ENCODE results near the gene LOC101059915.

Gene LOC101059915

GRCh38 chrX:71636438-71637252 is 30.7 kb upstream of the LOC101059915 start:
- no peak overlapping the region for H3K14ac ChIP-seq (ENCODE audit: low read length)
- H4K91ac ChIP-seq (ENCODE audit: low read depth, low read length), result peak overlapping the region; percentile 43
- no peaks in the 10 kb centered on the region for H3K36me3 ChIP-seq (ENCODE audit: control insufficient read depth in 1 of 2, insufficient read depth in 2 of 2, low read length in 2 of 2)
- no peak overlapping the region for H3K27ac ChIP-seq (ENCODE audit: low read depth, low read length)
- no peak overlapping the region for H3K4ac ChIP-seq (ENCODE audit: low read depth, low read length)
- H3K79me1 ChIP-seq (ENCODE audit: low read length), result no peaks in the 10 kb centered on the region
- DNase-seq, result no peak
- H3K23ac ChIP-seq (ENCODE audit: low read length), result no peak overlapping the region
- no peak overlapping the region for H2BK12ac ChIP-seq (ENCODE audit: low read length)
- H3K4me2 ChIP-seq (ENCODE audit: low read length), result no peak overlapping the region
- H3K79me2 ChIP-seq (ENCODE audit: control insufficient read depth, insufficient read depth, low read length, poor library complexity), result no peaks in the 10 kb centered on the region
- peak overlapping the region; percentile 63 for H2AK5ac ChIP-seq (ENCODE audit: low read length)
- WGBS (ENCODE audit: extremely low coverage, insufficient coverage, insufficient read length), result no CpG with 5 or more reads among the region's 9 CpGs
- H3K27me3 ChIP-seq (ENCODE audit: insufficient read depth, low read length), result no peaks in the 10 kb centered on the region
- H2BK5ac ChIP-seq (ENCODE audit: low read depth, low read length, poor library complexity), result peak overlapping the region; percentile 35
- H3K9me3 ChIP-seq (ENCODE audit: insufficient read depth, low read depth, low read length), result no peaks in the 10 kb centered on the region
- H3K9ac ChIP-seq (ENCODE audit: low read length), result no peak overlapping the region
- no peak overlapping the region for H3K18ac ChIP-seq (ENCODE audit: low read length)
- no peak overlapping the region for H4K12ac ChIP-seq (ENCODE audit: low read depth, low read length)
- H2AFZ ChIP-seq (ENCODE audit: insufficient read depth, low read length, poor library complexity), result no peak overlapping the region
- H2BK120ac ChIP-seq (ENCODE audit: insufficient read depth, low read length, poor library complexity), result no peak overlapping the region
- no peak overlapping the region for H4K8ac ChIP-seq (ENCODE audit: low read depth, low read length)
- no peak overlapping the region for H3K4me3 ChIP-seq (ENCODE audit: low read depth, low read length)
- peaks cover 6 to 8% of the 10 kb centered on the region in 2 experiments for H3K4me1 ChIP-seq (ENCODE audit: control insufficient read depth in 1 of 2, insufficient read depth in 2 of 2, low read length in 2 of 2)

GRCh38 chrX:71637253-71637618 is 30.1 kb upstream of the LOC101059915 start:
- Histone ChIP-seq H3K4me1 (ENCODE audit: control insufficient read depth in 1 of 2, insufficient read depth in 2 of 2, low read length in 2 of 2) (peaks cover 6% of the 10 kb centered on the region in 2 experiments), H3K14ac (ENCODE audit: low read length) (no peak overlapping the region), H3K4me2 (ENCODE audit: low read length) (no peak overlapping the region), H2AK5ac (ENCODE audit: low read length) (no peak overlapping the region), H3K9ac (ENCODE audit: low read length) (no peak overlapping the region), H3K27me3 (ENCODE audit: insufficient read depth, low read length) (no peaks in the 10 kb centered on the region), H3K36me3 (ENCODE audit: control insufficient read depth in 1 of 2, insufficient read depth in 2 of 2, low read length in 2 of 2) (no peaks in the 10 kb centered on the region), H4K91ac (ENCODE audit: low read depth, low read length) (peak overlapping the region; percentile 43), H2BK120ac (ENCODE audit: insufficient read depth, low read length, poor library complexity) (no peak overlapping the region), H4K8ac (ENCODE audit: low read depth, low read length) (no peak overlapping the region), H3K18ac (ENCODE audit: low read length) (no peak overlapping the region), H3K4me3 (ENCODE audit: low read depth, low read length) (no peak overlapping the region), H2BK12ac (ENCODE audit: low read length) (peak overlapping the region; percentile 17), H3K27ac (ENCODE audit: low read depth, low read length) (no peak overlapping the region), H2BK5ac (ENCODE audit: low read depth, low read length, poor library complexity) (peak overlapping the region; percentile 19), H3K23ac (ENCODE audit: low read length) (no peak overlapping the region), H3K79me2 (ENCODE audit: control insufficient read depth, insufficient read depth, low read length, poor library complexity) (no peaks in the 10 kb centered on the region), H3K79me1 (ENCODE audit: low read length) (no peaks in the 10 kb centered on the region), H3K9me3 (ENCODE audit: insufficient read depth, low read depth, low read length) (no peaks in the 10 kb centered on the region), H3K4ac (ENCODE audit: low read depth, low read length) (no peak overlapping the region), H4K12ac (ENCODE audit: low read depth, low read length) (no peak overlapping the region), H2AFZ (ENCODE audit: insufficient read depth, low read length, poor library complexity) (no peak overlapping the region)
- no peak for DNase-seq
- WGBS (ENCODE audit: extremely low coverage, insufficient coverage, insufficient read length), result no CpG with 5 or more reads among the region's 3 CpGs

GRCh38 chrX:71637848-71638247 is 29.5 kb upstream of the LOC101059915 start:
- Histone ChIP-seq H3K23ac (ENCODE audit: low read length) (no peak overlapping the region), H2AK5ac (ENCODE audit: low read length) (no peak overlapping the region), H2BK120ac (ENCODE audit: insufficient read depth, low read length, poor library complexity) (no peak overlapping the region), H3K36me3 (ENCODE audit: control insufficient read depth in 1 of 2, insufficient read depth in 2 of 2, low read length in 2 of 2) (no peaks in the 10 kb centered on the region), H3K4me1 (ENCODE audit: control insufficient read depth in 1 of 2, insufficient read depth in 2 of 2, low read length in 2 of 2) (peaks cover 6% of the 10 kb centered on the region in 2 experiments), H4K12ac (ENCODE audit: low read depth, low read length) (no peak overlapping the region), H3K18ac (ENCODE audit: low read length) (no peak overlapping the region), H3K4me2 (ENCODE audit: low read length) (no peak overlapping the region), H3K9ac (ENCODE audit: low read length) (no peak overlapping the region), H3K27me3 (ENCODE audit: insufficient read depth, low read length) (no peaks in the 10 kb centered on the region), H4K91ac (ENCODE audit: low read depth, low read length) (no peak overlapping the region), H4K8ac (ENCODE audit: low read depth, low read length) (no peak overlapping the region), H3K79me2 (ENCODE audit: control insufficient read depth, insufficient read depth, low read length, poor library complexity) (no peaks in the 10 kb centered on the region), H3K79me1 (ENCODE audit: low read length) (no peaks in the 10 kb centered on the region), H3K9me3 (ENCODE audit: insufficient read depth, low read depth, low read length) (no peaks in the 10 kb centered on the region), H3K27ac (ENCODE audit: low read depth, low read length) (no peak overlapping the region), H3K14ac (ENCODE audit: low read length) (no peak overlapping the region), H3K4me3 (ENCODE audit: low read depth, low read length) (no peak overlapping the region), H3K4ac (ENCODE audit: low read depth, low read length) (no peak overlapping the region), H2AFZ (ENCODE audit: insufficient read depth, low read length, poor library complexity) (no peak overlapping the region), H2BK5ac (ENCODE audit: low read depth, low read length, poor library complexity) (no peak overlapping the region), H2BK12ac (ENCODE audit: low read length) (no peak overlapping the region)
- no CpG with 5 or more reads among the region's 4 CpGs for WGBS (ENCODE audit: extremely low coverage, insufficient coverage, insufficient read length)
- DNase-seq, result no peak

GRCh38 chrX:71638409-71638808 is 28.9 kb upstream of the LOC101059915 start:
- Histone ChIP-seq H2AFZ (ENCODE audit: insufficient read depth, low read length, poor library complexity) (no peak overlapping the region), H3K27me3 (ENCODE audit: insufficient read depth, low read length) (no peaks in the 10 kb centered on the region), H3K79me2 (ENCODE audit: control insufficient read depth, insufficient read depth, low read length, poor library complexity) (no peaks in the 10 kb centered on the region), H3K14ac (ENCODE audit: low read length) (no peak overlapping the region), H3K9me3 (ENCODE audit: insufficient read depth, low read depth, low read length) (no peaks in the 10 kb centered on the region), H2AK5ac (ENCODE audit: low read length) (no peak overlapping the region), H3K23ac (ENCODE audit: low read length) (no peak overlapping the region), H2BK5ac (ENCODE audit: low read depth, low read length, poor library complexity) (no peak overlapping the region), H3K4me2 (ENCODE audit: low read length) (no peak overlapping the region), H4K12ac (ENCODE audit: low read depth, low read length) (no peak overlapping the region), H3K27ac (ENCODE audit: low read depth, low read length) (no peak overlapping the region), H2BK120ac (ENCODE audit: insufficient read depth, low read length, poor library complexity) (no peak overlapping the region), H4K8ac (ENCODE audit: low read depth, low read length) (no peak overlapping the region), H3K4me3 (ENCODE audit: low read depth, low read length) (no peak overlapping the region), H3K9ac (ENCODE audit: low read length) (no peak overlapping the region), H2BK12ac (ENCODE audit: low read length) (no peak overlapping the region), H3K18ac (ENCODE audit: low read length) (no peak overlapping the region), H3K36me3 (ENCODE audit: control insufficient read depth in 1 of 2, insufficient read depth in 2 of 2, low read length in 2 of 2) (no peaks in the 10 kb centered on the region), H3K4me1 (ENCODE audit: control insufficient read depth in 1 of 2, insufficient read depth in 2 of 2, low read length in 2 of 2) (peaks cover 3 to 4% of the 10 kb centered on the region in 2 experiments), H3K79me1 (ENCODE audit: low read length) (no peaks in the 10 kb centered on the region), H3K4ac (ENCODE audit: low read depth, low read length) (no peak overlapping the region), H4K91ac (ENCODE audit: low read depth, low read length) (no peak overlapping the region)
- no peak for DNase-seq
- no CpG with 5 or more reads among the region's 4 CpGs for WGBS (ENCODE audit: extremely low coverage, insufficient coverage, insufficient read length)

Data from trophoblast cell (in vitro differentiated cells and primary cell).